A549 (cell line): ENCODE results near the gene ERBB2.

ENCODE experiments used
- CBX8 ChIP-seq: fragments of 200-600 bp; sonication (generic); IDR thresholded peaks from 2 replicates; pipeline ENCODE4 v1.6.1; 2016
- EP300 ChIP-seq, 2 experiments: fragments of >200 bp; sonication (Bioruptor Twin); formaldehyde crosslinking; IDR thresholded peaks; 2 replicates in 1 of 2; 3 replicates in 1 of 2; pipeline ENCODE4 v1.6.1; 2016 to 2017
- JUN ChIP-seq, 2 experiments: fragments of >200 bp; sonication (Bioruptor Twin); formaldehyde crosslinking; IDR thresholded peaks; 2 replicates in 1 of 2; 3 replicates in 1 of 2; pipeline ENCODE4 v1.6.1; 2016 to 2017

- no peak for TF ChIP-seq JUN (IDR thresholded peaks at IDR 0.05)
- no peak for TF ChIP-seq EP300 (IDR thresholded peaks at IDR 0.05)
- no peak for TF ChIP-seq CBX8
Observed at GRCh38 chr17:39661744-39662541, 37.9 kb upstream of the ERBB2 start.
